GM12873 (cell line): ENCODE measurements around the gene OMG.

Experiments
- CTCF ChIP-seq: IDR thresholded peaks from 2 replicates; pipeline ENCODE4 v1.5.1; 2012; ENCODE audit warnings: low read depth, mild to moderate bottlenecking, moderate library complexity, low read length, control low read depth; ENCODE audit not compliant: insufficient read depth; ENCODE audit errors: missing control alignments

OMG gene

DNA sequence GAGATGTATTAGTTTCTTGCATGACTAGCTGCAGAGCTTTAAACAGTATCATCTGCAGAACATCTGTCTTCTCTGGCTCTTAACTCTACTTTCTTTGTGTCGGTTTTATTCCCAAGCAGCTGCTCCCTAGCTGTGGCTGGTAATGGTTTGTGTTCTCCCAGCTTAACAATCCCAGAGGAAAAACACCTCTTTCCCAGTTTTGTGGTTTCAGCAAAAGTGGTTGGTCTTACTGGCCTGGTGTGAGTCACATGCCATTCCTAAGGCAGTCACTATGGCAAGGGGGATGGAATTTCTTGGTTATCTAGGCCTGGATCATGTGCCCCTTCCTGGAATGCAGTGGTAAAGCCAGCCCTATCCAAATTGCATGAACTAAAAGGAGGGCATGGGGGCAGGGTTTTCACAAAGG lies 27.5 kb downstream of the OMG start:
- TF ChIP-seq CTCF = no peak

GRCh38 chr17:31269036-31269577 lies 27.9 kb downstream of the OMG start:
- TF ChIP-seq CTCF = no peak

- TF ChIP-seq CTCF = peak; percentile 43
These were observed 31.0 kb downstream of the OMG start for GRCh38 chr17:31266042-31266441.

DNA sequence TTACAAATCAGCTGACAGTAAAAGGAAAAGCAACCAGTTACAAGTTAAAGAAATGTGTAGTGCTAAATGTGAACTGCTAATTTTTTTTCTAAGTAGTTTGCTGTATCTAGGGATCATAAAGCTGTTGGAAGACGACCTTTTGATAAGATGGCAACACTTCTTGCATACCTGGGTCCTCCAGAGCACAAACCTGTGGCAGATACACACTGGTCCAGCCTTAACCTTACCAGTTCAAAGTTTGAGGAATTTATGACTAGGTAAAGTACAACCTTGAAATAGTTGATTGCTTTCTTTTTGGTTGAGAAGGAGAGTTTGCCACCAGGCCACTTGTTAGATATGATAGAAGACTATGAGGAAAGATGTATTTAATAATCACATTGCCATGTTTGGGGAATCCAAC lies 35.4 kb downstream of the OMG start:
- TF ChIP-seq CTCF = no peak

GRCh38 chr17:31260151-31260550 lies 36.9 kb downstream of the OMG start:
- no peak for TF ChIP-seq CTCF

DNA sequence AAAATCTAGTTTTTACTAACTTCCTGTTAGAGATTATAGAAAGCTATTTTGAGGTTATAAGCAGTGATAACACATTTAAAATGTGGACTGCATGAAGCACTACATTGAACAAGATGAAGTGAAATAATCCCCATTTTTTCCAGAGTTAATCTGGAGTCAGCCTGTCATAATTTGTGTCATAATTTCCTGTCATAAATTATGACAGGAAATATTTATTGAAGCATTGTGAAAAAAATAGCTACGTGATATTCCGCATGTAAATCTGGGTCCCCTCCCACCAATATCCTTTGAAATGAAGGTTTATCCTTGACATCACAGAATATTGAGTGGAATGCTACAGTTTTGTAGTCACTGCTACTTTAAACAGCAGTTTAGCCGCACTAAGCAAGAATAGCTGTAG lies 40.1 kb downstream of the OMG start:
- TF ChIP-seq CTCF = no peak

- no peak for TF ChIP-seq CTCF
These were observed 42.4 kb downstream of the OMG start for GRCh38 chr17:31254654-31255053.
